T47D (cell line): ENCODE measurements around the gene ZNF526.

Experiments used
- DNase-seq, 2 experiments: peaks; one replicate each; pipeline versions ENCODE4 v3.0.0 to v3.0.0-alpha.2; 2011 to 2012; ENCODE audit warnings: low read depth in 1 of 2, low spot score in 1 of 2
- JUND ChIP-seq: IDR thresholded peaks from 2 replicates; pipeline ENCODE4 v1.6.1; 2012; ENCODE audit warnings: low read depth
- in situ Hi-C: cut with HindIII; loops from 2 replicates; pipeline ENCODE4 v1.10.0; 2016; ENCODE audit warnings: low sequenced_read_pairs, low pct_unique_long_range_greater_than_20kb

The ZNF526 gene

DNA sequence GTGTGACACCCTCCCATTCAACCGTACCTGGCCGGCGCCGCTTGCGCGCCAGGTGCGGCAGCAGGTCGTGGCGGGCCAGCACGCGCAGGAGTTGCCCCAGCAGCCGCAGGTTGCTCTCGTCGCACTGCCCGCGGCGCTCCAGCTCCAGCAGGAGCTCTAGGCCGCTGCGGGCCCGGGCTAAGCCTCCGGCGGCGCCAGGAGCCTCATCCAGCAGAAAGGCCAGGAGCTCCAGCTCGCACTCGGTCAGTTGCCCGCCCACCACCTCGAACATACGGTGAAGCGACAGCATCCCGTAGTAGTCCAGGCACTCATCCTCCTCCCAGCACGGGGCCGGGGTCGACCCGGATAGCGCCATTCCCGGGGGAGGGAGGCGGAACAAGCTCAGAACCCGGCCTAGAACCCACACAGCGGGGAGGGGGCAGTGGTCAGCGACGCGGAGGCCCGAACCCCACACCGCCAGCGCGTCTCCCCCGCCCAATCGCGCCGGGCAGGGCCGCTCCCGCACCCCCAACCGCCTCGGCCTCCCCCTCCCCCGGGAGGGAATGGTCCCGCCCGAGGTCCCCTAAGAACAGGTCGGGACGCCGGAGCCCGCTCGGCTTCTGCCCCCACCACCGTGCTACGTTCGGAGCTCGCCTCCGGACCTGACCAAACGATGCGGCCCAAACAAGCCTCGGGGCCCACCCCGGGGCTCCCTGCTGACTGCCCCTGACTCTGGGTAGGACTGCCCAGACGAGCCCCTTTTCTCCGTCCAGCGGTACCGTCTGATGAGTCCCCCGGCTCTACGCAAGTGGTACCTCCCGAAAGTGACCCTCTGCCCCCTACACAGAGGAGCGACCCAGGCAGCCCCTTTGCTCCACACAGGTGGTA is 3.2 kb upstream of the ZNF526 start:
- in situ Hi-C loops: no loop called here
- DNase-seq: peak in 1 of 2 experiments; percentile 32
- no peak for TF ChIP-seq JUND

GRCh38 chr19:42217520-42218437 is 2.3 kb upstream of the ZNF526 start, which contains the start of gene DEDD2:
Gene DEDD2 (minus strand): TSS chr19:42217677. CDS start chr19:42217007, 670 bp downstream.
- no peak for TF ChIP-seq JUND
- in situ Hi-C loops: no loop called here
- peak; percentile 85 to 96 for DNase-seq

DNA sequence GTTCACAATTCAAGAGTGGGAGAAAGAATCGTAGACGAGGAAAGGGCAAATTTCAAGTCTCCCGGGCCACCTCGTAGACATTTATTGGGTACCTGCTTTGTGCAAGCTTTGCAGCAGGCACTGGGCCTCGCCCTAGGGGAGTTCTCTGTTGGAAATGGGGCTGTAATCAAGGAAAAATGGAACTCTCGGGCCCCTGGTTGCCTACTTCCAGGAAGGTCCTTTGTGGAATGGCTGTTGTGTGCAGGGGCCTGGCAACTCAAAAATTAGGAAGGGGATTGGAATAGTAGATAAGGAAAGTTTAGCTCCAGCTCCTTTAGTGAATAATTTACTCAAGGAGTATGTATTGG is 612 bp downstream of the ZNF526 start:
- in situ Hi-C loops: no loop called here
- no peak for TF ChIP-seq JUND
- no peak for DNase-seq

DNA sequence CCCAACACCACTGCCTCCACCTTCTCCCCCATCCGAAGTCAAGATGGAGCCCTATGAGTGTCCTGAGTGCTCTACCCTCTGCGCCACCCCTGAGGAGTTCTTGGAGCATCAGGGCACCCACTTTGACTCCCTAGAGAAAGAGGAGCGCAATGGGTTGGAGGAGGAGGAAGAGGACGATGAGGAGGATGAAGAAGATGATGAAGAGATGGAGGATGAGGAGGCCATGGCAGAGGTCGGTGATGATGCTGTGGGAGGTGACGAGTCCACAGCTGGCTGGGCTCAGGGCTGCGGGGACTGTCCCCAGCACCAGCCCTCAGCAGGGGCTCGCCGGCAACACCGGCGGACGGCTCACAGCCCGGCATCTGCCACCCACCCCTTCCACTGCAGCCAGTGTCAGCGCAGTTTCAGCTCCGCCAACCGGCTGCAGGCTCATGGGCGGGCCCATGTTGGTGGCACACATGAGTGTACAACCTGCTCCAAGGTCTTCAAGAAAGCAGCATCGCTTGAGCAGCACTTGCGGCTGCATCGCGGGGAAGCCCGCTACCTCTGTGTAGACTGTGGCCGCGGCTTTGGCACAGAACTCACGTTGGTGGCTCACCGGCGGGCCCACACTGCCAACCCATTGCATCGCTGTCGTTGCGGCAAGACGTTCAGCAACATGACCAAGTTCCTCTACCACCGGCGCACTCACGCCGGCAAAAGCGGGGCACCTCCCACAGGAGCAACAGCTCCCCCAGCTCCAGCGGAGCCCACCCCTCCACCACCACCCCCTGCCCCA is 5.0 kb downstream of the ZNF526 start:
- TF ChIP-seq JUND: no peak
- DNase-seq: no peak
- in situ Hi-C loops: no loop called here

GRCh38 chr19:42225718-42226292 is 5.7 kb downstream of the ZNF526 start:
- no peak for TF ChIP-seq JUND
- DNase-seq: no peak
- in situ Hi-C loops: no loop called here

GRCh38 chr19:42226886-42227285 is 6.8 kb downstream of the ZNF526 start:
- in situ Hi-C loops: no loop called here
- TF ChIP-seq JUND: no peak
- no peak for DNase-seq

GRCh38 chr19:42228641-42229040 is 8.5 kb downstream of the ZNF526 start:
- DNase-seq: no peak
- in situ Hi-C loops: no loop called here
- TF ChIP-seq JUND: no peak

GRCh38 chr19:42229301-42229854 is 9.3 kb downstream of the ZNF526 start:
- in situ Hi-C loops: no loop called here
- DNase-seq: no peak
- no peak for TF ChIP-seq JUND

- in situ Hi-C loops: no loop called here
Observed at GRCh38 chr19:42229855-42230351, 9.8 kb downstream of the ZNF526 start.

DNA sequence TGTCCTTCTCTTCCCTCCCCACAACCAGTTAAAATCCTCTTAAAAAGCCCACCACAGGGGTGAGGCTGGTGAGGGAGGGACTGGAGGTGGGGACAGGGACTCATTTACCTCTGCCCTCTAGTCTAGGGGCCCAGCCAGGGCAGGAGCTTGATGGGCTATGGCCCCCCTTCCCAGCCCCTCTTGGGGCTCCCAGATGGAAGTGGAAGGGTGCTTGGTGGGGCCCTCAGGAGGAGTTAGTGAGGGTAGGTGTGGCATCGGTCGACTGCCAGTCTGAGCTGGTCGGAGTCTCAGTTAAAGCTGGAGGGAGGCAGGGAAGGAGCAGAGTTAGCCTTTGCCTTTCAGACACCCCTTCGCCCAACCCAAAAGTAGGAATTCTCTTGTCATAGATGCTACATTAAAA is 10.5 kb downstream of the ZNF526 start:
- no peak for TF ChIP-seq JUND
- in situ Hi-C loops: no loop called here

More at GRCh38 chr19:42229855-42230351, 9.8 kb downstream of the ZNF526 start:
- TF ChIP-seq JUND: no peak
- DNase-seq: no peak

GRCh38 chr19:42232435-42232834 is 12.3 kb downstream of the ZNF526 start:
- in situ Hi-C loops: no loop called here
- no peak for TF ChIP-seq JUND
- no peak for DNase-seq

More for the DNA sequence above, 10.5 kb downstream of the ZNF526 start:
- DNase-seq: no peak

- no peak for DNase-seq
- TF ChIP-seq JUND: no peak
- in situ Hi-C loops: no loop called here
Observed at GRCh38 chr19:42233106-42233505, 13.0 kb downstream of the ZNF526 start.
